OCI-M2 (cell line): ENCODE results near the gene CATSPER3.

Source experiments
- DNase-seq: peaks from one replicate; lab custom pipeline; 2025; ENCODE audit not compliant: unreplicated experiment; lab: John Stamatoyannopoulos, UW

The CATSPER3 gene

GRCh38 chr5:134967607-134968006 lies at the start of gene CATSPER3:
CATSPER3 (plus strand) TSS chr5:134967907; CDS start chr5:134967992, 85 bp downstream.
- no peak for DNase-seq

- DNase-seq, result no peak
These were observed 48.8 kb upstream of the CATSPER3 start for GRCh38 chr5:134918861-134919260.

GRCh38 chr5:134920848-134921575 lies 46.7 kb upstream of the CATSPER3 start:
- DNase-seq, result no peak

- no peak for DNase-seq
These were observed 35.2 kb upstream of the CATSPER3 start for GRCh38 chr5:134932508-134932907.

GRCh38 chr5:134934202-134934601 lies 33.5 kb upstream of the CATSPER3 start:
- no peak for DNase-seq

- DNase-seq, result no peak
These were observed 31.8 kb upstream of the CATSPER3 start for GRCh38 chr5:134935711-134936602.

GRCh38 chr5:134937526-134937925 lies 30.2 kb upstream of the CATSPER3 start:
- DNase-seq, result no peak

GRCh38 chr5:134938030-134938429 lies 29.7 kb upstream of the CATSPER3 start:
- no peak for DNase-seq

GRCh38 chr5:134939500-134939899 lies 28.2 kb upstream of the CATSPER3 start:
- DNase-seq, result no peak

GRCh38 chr5:134943547-134943946 lies 24.2 kb upstream of the CATSPER3 start:
- no peak for DNase-seq

- DNase-seq, result no peak
These were observed 23.1 kb upstream of the CATSPER3 start for GRCh38 chr5:134944630-134945029.

- DNase-seq, result no peak
These were observed 22.7 kb upstream of the CATSPER3 start for GRCh38 chr5:134945041-134945440.

- no peak for DNase-seq
These were observed 18.8 kb upstream of the CATSPER3 start for GRCh38 chr5:134948911-134949310.

- no peak for DNase-seq
These were observed 18.4 kb upstream of the CATSPER3 start for GRCh38 chr5:134949316-134949715.

- DNase-seq, result no peak
These were observed 9.6 kb upstream of the CATSPER3 start for GRCh38 chr5:134957920-134958608.

- DNase-seq, result no peak
These were observed 9.0 kb upstream of the CATSPER3 start for GRCh38 chr5:134958755-134959154.

- DNase-seq, result no peak
These were observed 4.6 kb upstream of the CATSPER3 start for GRCh38 chr5:134963098-134963497.

- no peak for DNase-seq
These were observed 3.1 kb upstream of the CATSPER3 start for GRCh38 chr5:134964359-134965270.

- DNase-seq, result no peak
These were observed 2.4 kb upstream of the CATSPER3 start for GRCh38 chr5:134965271-134965825.

GRCh38 chr5:134968055-134968454 lies 348 bp downstream of the CATSPER3 start:
- DNase-seq, result no peak
